ENCODE results near the gene CSNK1A1. TPM values are rescaled to one million over a fixed set of nuclear protein-coding genes. Genes with fewer than 3 reads are reported as not detected.

CSNK1A1 gene
- total RNA-seq, 1 experiment from 2014 or later = 263 TPM

DNA sequence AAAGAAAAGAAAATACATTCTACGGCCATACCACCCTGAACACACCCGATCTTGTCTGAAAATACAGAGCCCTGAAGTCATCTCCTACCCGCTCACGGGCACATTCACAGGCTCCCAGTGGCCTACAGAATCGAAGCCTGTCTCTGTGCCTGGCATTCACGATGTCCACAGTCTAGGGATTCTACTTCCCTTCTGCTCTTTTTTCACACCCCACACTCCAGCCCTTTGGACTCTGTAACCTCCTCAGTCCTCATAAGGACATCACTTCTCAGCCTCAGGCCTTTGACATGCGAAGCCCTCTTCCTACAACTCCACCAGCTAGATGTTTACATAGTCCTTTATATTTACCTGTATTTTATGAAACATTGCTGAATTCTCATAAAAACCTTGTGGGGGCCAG, 77.8 kb downstream of the CSNK1A1 start:
- no peaks in the 10 kb centered on the region for H3K9me2 ChIP-seq (ENCODE audit: insufficient read depth)
- H2AFZ ChIP-seq (ENCODE audit: low read depth, low read length, poor library complexity, severe bottlenecking) = no peak overlapping the region
- DNase-seq (ENCODE audit: low read depth, low spot score) = no peak
- no peak overlapping the region for H3K4me3 ChIP-seq (replicated peaks in 1 of 2; ENCODE audit: low read depth in 1 of 2, low read length in 2 of 2)
- CTCF ChIA-PET = interaction anchor here (1.6 kb wide), 1 partner anchor 31 kb away, joined by 4 read pairs; no protein-coding TSS in a partner anchor
- RAD21 ChIA-PET (ENCODE audit: low non-redundant PET in 1 of 2, low total read pairs in 2 of 2, uncharacterized antibody in 2 of 2, unreplicated experiment in 2 of 2) = no interaction called here
- H3K27ac ChIP-seq (ENCODE audit: low read depth, low read length) = no peak overlapping the region
- BruUV-seq (replicated peaks) = no TSS peak
- POLR2A ChIA-PET = interaction anchor here (1.0 to 1.4 kb wide), 4 partner anchors 9 to 27 kb away, joined by 3 to 5 read pairs (median 5); no protein-coding TSS in a partner anchor
- no peak for TF ChIP-seq POLR2AphosphoS5 (IDR thresholded peaks at IDR 0.05; ENCODE audit: low read depth, low read length)
- no peak for TF ChIP-seq TCF7L2 (IDR thresholded peaks at IDR 0.05; ENCODE audit: borderline replicate concordance, extremely low read depth, insufficient read depth, insufficient read length)
- TF ChIP-seq FOSL1 (IDR thresholded peaks at IDR 0.05; ENCODE audit: low read depth) = no peak
- TF ChIP-seq RAD21 (IDR thresholded peaks at IDR 0.05; ENCODE audit: low read depth) = no peak
- TF ChIP-seq YY1 (IDR thresholded peaks at IDR 0.05; ENCODE audit: extremely low read depth, insufficient replicate concordance, low read depth, low read length) = no peak
- no peak for TF ChIP-seq ATF3 (IDR thresholded peaks at IDR 0.05)
- no peak for TF ChIP-seq CBX3 (IDR thresholded peaks at IDR 0.05; ENCODE audit: low read depth)
- TF ChIP-seq REST (IDR thresholded peaks at IDR 0.05; ENCODE audit: low read depth) = no peak
- no peak for TF ChIP-seq ELF1 (IDR thresholded peaks at IDR 0.05; ENCODE audit: borderline replicate concordance, low read depth)
- TF ChIP-seq, protein P1, sequence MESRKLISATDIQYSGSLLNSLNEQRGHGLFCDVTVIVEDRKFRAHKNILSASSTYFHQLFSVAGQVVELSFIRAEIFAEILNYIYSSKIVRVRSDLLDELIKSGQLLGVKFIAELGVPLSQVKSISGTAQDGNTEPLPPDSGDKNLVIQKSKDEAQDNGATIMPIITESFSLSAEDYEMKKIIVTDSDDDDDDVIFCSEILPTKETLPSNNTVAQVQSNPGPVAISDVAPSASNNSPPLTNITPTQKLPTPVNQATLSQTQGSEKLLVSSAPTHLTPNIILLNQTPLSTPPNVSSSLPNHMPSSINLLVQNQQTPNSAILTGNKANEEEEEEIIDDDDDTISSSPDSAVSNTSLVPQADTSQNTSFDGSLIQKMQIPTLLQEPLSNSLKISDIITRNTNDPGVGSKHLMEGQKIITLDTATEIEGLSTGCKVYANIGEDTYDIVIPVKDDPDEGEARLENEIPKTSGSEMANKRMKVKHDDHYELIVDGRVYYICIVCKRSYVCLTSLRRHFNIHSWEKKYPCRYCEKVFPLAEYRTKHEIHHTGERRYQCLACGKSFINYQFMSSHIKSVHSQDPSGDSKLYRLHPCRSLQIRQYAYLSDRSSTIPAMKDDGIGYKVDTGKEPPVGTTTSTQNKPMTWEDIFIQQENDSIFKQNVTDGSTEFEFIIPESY (IDR thresholded peaks at IDR 0.05; ENCODE audit: extremely low read depth, insufficient replicate concordance, low read length) = no peak
- no peak for TF ChIP-seq SIN3A (IDR thresholded peaks at IDR 0.05; ENCODE audit: low read depth)
- TF ChIP-seq, protein P2, sequence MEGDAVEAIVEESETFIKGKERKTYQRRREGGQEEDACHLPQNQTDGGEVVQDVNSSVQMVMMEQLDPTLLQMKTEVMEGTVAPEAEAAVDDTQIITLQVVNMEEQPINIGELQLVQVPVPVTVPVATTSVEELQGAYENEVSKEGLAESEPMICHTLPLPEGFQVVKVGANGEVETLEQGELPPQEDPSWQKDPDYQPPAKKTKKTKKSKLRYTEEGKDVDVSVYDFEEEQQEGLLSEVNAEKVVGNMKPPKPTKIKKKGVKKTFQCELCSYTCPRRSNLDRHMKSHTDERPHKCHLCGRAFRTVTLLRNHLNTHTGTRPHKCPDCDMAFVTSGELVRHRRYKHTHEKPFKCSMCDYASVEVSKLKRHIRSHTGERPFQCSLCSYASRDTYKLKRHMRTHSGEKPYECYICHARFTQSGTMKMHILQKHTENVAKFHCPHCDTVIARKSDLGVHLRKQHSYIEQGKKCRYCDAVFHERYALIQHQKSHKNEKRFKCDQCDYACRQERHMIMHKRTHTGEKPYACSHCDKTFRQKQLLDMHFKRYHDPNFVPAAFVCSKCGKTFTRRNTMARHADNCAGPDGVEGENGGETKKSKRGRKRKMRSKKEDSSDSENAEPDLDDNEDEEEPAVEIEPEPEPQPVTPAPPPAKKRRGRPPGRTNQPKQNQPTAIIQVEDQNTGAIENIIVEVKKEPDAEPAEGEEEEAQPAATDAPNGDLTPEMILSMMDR (IDR thresholded peaks at IDR 0.05 in 2 of 3, conservative IDR thresholded peaks at IDR 0.05 in 1 of 3; ENCODE audit: borderline replicate concordance in 1 of 3, insufficient read depth in 1 of 3, low read depth in 2 of 3, low read length in 2 of 3) = no peak
- no peak for TF ChIP-seq CEBPB (IDR thresholded peaks at IDR 0.05; ENCODE audit: low read depth)
- TF ChIP-seq SRF (IDR thresholded peaks at IDR 0.05; ENCODE audit: low read depth) = no peak
- no peak for TF ChIP-seq POLR2A (IDR thresholded peaks at IDR 0.05; ENCODE audit: borderline replicate concordance, extremely low read depth, insufficient read depth, insufficient read length)
- no peak for TF ChIP-seq EZH2 (IDR thresholded peaks at IDR 0.05)
- no peak for TF ChIP-seq MAX (IDR thresholded peaks at IDR 0.05)
- no peak for TF ChIP-seq EGR1 (IDR thresholded peaks at IDR 0.05; ENCODE audit: low read depth)
- H3K27me3 ChIP-seq (ENCODE audit: insufficient read depth, low read length) = no peaks in the 10 kb centered on the region
- intact Hi-C loops (cut with micrococcal nuclease) = no loop called here
- no peaks in the 10 kb centered on the region for H3K9me3 ChIP-seq (ENCODE audit: control insufficient read depth in 1 of 2, insufficient read depth in 1 of 2, low read depth in 1 of 2, low read length in 2 of 2)
- ATAC-seq = no peak
- no peaks in the 10 kb centered on the region for H4K20me1 ChIP-seq (ENCODE audit: insufficient read depth)
- no peaks in the 10 kb centered on the region for H3K36me3 ChIP-seq (ENCODE audit: control insufficient read depth in 1 of 2, insufficient read depth in 2 of 2, low read length in 2 of 2)
- no peak overlapping the region for H3K9ac ChIP-seq (ENCODE audit: low read length)
- H3K4me2 ChIP-seq (ENCODE audit: low read length) = 0 out of 2 replicates have a peak overlapping the region, but pooled peaks have one; percentile 4
- no peaks in the 10 kb centered on the region for H3K79me2 ChIP-seq (ENCODE audit: insufficient read depth, low read length)
- peaks cover 3 to 35% of the 10 kb centered on the region in 2 experiments for H3K4me1 ChIP-seq (ENCODE audit: control insufficient read depth in 1 of 2, insufficient read depth in 2 of 2, low read length in 2 of 2)
